ENCODE data around the gene TRAK2. TPM values are rescaled to one million over a fixed set of nuclear protein-coding genes. Genes with fewer than 3 reads are reported as not detected.

Gene TRAK2
- total and polyA plus RNA-seq, 9 of the 15 experiments (the other 6 are each of a cell fraction or from before 2014, with no cell fraction given) = 3.4 to 10.4 (median 7.3) TPM

GRCh38 chr2:201452058-201452921 is 1.0 kb upstream of the TRAK2 start (continued):
- TF ChIP-seq ZBTB33 (CRISPR knock-in tag; IDR thresholded peaks at IDR 0.05) (no peak), ZKSCAN1 (IDR thresholded peaks at IDR 0.05; ENCODE audit: low read depth, low read length) (peak; percentile 96), ZBTB40 (IDR thresholded peaks at IDR 0.05) (peak; percentile 39), ZBTB40 (CRISPR knock-in tag; IDR thresholded peaks at IDR 0.05) (no peak), ZBTB9 (CRISPR knock-in tag; IDR thresholded peaks at IDR 0.05) (0 out of 2 replicates have a peak, but pooled peaks have one; percentile 22), MITF (IDR thresholded peaks at IDR 0.05) (no peak), KDM1A (IDR thresholded peaks at IDR 0.05) (no peak), BRCA1 (IDR thresholded peaks at IDR 0.05) (no peak), BRCA1 (CRISPR knock-in tag; IDR thresholded peaks at IDR 0.05) (no peak), HNRNPLL (IDR thresholded peaks at IDR 0.05; ENCODE audit: low read depth, low read length, poor library complexity, severe bottlenecking) (no peak), ZFX (CRISPR knock-in tag; IDR thresholded peaks at IDR 0.05) (peak; percentile 64)

Data from K562 (cell line).